ENCODE measurements around the gene POLR1G. TPM values are rescaled to one million over a fixed set of nuclear protein-coding genes. Genes with fewer than 3 reads are reported as not detected.

Gene POLR1G, protein sequence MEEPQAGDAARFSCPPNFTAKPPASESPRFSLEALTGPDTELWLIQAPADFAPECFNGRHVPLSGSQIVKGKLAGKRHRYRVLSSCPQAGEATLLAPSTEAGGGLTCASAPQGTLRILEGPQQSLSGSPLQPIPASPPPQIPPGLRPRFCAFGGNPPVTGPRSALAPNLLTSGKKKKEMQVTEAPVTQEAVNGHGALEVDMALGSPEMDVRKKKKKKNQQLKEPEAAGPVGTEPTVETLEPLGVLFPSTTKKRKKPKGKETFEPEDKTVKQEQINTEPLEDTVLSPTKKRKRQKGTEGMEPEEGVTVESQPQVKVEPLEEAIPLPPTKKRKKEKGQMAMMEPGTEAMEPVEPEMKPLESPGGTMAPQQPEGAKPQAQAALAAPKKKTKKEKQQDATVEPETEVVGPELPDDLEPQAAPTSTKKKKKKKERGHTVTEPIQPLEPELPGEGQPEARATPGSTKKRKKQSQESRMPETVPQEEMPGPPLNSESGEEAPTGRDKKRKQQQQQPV
- total RNA-seq, result 10 to 100 TPM in 1 of 4 donors, 1 to 10 TPM in 3; 5.2 to 29.8 (median 6.3) TPM

DNA sequence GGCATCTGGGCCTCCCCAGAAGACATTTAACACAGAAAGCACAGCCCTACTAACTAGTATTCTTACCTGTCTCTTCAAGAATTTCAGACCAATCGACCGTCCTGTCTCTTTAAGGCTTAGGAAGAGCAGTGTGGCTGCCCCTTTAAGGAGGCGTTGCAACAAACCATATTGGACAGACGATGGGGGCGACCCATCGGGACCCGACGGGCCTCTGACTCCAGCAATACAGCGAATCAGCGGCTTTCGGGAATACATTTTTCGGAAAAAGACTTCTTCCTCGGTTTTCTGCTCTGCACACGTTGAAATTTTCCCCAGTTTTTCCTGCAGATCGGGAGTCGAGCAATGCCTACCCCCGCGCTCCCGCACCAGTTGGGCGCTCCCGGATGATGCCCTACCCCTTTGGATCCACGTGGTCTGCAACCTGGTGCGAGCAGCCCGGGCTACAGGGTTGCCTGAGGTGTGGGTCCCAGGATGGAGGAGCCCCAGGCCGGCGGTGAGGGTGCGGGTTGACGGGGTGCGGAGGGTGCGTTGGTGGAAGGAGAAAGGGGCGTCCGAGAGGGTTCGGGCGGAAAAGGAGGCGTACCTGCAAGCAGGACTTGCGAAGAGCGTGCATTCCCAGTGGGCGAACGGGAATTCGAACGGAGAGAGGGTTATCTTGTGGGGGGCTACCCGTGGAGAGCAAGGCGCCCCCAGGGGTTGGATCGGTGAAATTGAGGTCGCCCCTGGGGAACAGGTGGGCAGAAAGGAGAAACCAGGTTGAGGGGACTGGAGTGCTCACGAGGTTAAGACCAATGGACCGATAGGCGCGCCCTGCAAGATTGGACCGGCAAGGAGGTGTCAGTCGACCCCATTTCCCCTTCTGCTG lies at the start of gene POLR1G:
Gene POLR1G (plus strand): TSS at position 419 of the 865 bp plus-strand sequence. CDS start 53 bp downstream, at position 472.
- DNase-seq (ENCODE audit: low spot score) (no peak), ATAC-seq (ENCODE audit: low FRiP score) (peak; percentile 59)
- TF ChIP-seq, protein P1, sequence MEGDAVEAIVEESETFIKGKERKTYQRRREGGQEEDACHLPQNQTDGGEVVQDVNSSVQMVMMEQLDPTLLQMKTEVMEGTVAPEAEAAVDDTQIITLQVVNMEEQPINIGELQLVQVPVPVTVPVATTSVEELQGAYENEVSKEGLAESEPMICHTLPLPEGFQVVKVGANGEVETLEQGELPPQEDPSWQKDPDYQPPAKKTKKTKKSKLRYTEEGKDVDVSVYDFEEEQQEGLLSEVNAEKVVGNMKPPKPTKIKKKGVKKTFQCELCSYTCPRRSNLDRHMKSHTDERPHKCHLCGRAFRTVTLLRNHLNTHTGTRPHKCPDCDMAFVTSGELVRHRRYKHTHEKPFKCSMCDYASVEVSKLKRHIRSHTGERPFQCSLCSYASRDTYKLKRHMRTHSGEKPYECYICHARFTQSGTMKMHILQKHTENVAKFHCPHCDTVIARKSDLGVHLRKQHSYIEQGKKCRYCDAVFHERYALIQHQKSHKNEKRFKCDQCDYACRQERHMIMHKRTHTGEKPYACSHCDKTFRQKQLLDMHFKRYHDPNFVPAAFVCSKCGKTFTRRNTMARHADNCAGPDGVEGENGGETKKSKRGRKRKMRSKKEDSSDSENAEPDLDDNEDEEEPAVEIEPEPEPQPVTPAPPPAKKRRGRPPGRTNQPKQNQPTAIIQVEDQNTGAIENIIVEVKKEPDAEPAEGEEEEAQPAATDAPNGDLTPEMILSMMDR (IDR thresholded peaks at IDR 0.05), result peak in 1 of 3 donors; percentile 30

DNA sequence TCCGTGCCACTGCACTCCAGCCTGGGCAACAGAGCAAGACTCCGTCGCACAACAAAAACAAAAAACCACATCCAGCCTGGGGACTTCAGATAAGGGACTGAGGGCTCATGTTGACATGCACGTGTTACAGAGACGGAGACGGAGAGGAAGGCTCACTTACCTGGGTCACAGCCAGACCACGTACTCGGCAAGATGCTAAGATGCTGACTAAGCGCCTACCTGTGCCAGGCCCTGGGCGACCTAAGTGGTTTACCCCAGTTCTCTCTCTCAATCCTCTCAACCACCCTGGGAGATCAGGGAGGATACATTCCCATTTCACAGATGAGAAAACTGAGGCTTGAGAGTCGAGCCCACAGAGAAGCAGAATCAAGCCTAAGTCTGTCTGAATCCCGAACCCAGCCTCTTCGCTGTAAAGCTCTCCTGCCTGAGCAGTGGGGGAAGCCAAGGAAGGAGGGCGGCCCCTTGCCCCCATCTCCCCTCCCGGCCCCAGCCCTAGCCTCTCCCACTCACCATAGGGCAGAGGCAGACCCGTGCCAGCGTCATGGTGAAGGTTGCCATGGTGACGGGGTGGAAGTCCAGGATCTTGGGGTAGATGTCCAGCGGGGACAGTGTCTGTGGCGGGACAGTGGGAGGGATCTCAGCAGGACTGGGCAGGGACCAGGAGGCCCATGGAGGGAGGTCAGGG lies 49.5 kb upstream of the POLR1G start:
- TF ChIP-seq, protein P1 (IDR thresholded peaks at IDR 0.05), result no peak
- DNase-seq (ENCODE audit: low spot score) (no peak), ATAC-seq (ENCODE audit: low FRiP score) (no peak)

DNA sequence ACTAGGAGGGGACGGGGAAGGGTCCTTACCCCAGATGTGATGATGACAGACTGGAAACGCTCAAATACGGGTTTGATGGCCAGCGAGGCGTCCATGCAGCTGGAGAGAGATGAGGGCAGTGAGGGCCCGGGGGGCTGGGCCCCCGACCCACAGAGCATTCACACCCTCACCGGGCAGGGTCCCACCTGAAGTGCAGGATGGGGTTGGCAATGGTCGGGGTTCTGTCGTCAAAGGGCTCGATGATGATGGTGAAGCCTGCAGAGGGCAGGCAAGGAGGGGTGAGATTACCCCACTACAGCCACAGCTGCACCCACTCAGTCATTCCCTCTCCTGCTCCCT lies 49.0 kb upstream of the POLR1G start:
- ATAC-seq (ENCODE audit: low FRiP score), result no peak
- DNase-seq (ENCODE audit: low spot score), result no peak
- TF ChIP-seq, protein P1 (IDR thresholded peaks at IDR 0.05), result no peak

DNA sequence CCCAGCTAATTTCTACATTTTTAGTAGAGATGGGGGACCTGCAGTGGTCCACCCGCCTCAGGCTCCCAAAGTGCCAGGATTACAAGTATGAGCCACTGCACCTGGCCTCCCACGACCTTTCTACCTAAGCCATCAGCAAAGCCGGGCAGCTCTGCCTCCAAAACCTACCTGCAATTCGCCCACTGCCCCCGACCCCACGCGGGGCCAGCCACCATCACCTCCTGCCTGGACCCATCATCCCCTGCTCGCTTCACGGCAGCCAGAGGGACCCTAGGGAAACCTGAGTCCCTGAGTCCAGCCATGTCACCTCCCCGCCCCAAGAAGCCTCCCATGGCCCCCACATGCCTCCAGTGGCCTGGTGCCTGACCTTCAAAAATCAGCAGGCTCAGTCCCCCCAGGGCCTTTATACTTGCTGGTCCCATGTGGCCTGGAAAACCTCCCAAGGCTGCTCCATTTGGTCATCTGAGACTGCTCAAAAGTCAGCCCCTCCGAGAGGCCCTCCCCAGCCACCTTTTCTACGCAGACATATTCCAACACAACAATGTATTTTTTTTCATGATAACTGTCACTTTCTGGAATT lies 48.1 kb upstream of the POLR1G start:
- TF ChIP-seq, protein P1 (IDR thresholded peaks at IDR 0.05), result no peak
- no peak for ATAC-seq (ENCODE audit: low FRiP score)

DNA sequence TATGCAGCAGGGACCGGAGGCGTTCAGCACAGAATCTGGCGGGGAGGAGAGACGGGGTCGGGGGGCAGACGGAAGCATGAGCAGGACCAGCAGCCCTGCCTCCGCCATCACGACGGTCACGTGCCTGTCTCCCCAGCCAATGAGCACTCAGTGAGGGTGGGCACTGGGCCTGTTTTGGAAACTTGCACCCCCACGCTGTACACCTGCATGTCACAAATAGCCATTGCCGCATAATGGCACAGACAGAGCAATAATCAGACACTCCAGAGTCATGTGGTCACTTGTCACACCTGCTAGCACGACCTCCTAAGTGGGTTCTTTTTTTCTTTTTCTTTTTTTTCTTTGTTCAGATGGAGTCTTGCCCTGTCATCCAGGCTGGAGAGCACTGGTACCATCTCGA lies 44.8 kb upstream of the POLR1G start:
- ATAC-seq (ENCODE audit: low FRiP score) (no peak), DNase-seq (ENCODE audit: low spot score) (no peak)
- TF ChIP-seq, protein P1 (IDR thresholded peaks at IDR 0.05), result no peak

More for the DNA sequence above, 48.1 kb upstream of the POLR1G start:
- DNase-seq (ENCODE audit: low spot score), result no peak

DNA sequence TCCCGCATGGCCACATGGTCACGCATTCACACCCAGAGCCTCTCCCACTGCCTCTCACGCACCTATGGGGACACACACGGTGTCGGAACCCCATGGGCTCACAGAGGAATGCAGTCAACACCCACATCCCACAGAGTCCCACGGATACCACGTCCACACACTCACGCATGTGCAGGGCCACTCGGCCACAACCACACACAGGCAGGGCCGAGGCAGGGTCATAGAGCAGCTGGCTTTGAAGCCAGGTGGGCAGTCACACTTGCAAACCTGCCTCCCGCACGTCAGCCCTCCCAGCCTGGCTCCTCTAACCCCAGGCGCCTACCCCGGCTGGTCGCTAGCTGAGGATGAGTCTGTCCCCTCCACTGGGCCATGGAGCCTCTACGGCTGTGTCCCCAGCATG lies 44.2 kb upstream of the POLR1G start:
- DNase-seq (ENCODE audit: low spot score), result no peak
- no peak for ATAC-seq (ENCODE audit: low FRiP score)
- TF ChIP-seq, protein P1 (IDR thresholded peaks at IDR 0.05), result no peak
